DOHH2 (cell line): Measurements from ENCODE around the gene KRT80.

Experiments used
- EZH2phosphoT487 ChIP-seq: fragments of 200-600 bp; sonication (generic); IDR thresholded peaks from 2 replicates; pipeline ENCODE4 v1.6.1; 2017; ENCODE audit warnings: borderline replicate concordance, mild to moderate bottlenecking, antibody characterized with exemption, low read length, moderate library complexity, mixed read lengths
- TF ChIP-seq, protein P1 (sequence below): fragments of 200-600 bp; sonication (generic); IDR thresholded peaks from one replicate; pipeline ENCODE4 v1.5.1; 2014; ENCODE audit warnings: antibody characterized with exemption, mild to moderate bottlenecking, low read depth, low read length; ENCODE audit not compliant: poor library complexity, severe bottlenecking

DNA sequence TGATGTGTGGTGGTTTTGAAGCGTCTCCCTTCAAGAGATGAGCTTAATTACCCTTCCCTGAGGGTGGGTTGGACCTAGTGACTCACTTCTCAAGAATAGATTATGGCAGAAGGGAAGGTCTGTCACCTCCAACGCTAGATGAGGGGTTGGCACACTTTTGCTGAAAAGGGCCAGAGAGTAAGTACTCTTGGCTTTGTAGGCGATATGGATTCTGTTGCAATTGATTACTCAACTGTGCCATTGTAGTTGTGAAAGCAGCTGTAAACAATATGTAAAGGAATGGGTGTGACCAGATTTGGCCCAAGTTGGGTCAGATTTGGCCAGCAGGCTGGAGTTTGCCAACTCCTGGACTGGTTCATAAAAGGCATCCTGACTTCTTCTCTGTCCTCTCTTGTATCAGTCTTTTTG is 59.1 kb downstream of the KRT80 start:
- TF ChIP-seq, protein P1, sequence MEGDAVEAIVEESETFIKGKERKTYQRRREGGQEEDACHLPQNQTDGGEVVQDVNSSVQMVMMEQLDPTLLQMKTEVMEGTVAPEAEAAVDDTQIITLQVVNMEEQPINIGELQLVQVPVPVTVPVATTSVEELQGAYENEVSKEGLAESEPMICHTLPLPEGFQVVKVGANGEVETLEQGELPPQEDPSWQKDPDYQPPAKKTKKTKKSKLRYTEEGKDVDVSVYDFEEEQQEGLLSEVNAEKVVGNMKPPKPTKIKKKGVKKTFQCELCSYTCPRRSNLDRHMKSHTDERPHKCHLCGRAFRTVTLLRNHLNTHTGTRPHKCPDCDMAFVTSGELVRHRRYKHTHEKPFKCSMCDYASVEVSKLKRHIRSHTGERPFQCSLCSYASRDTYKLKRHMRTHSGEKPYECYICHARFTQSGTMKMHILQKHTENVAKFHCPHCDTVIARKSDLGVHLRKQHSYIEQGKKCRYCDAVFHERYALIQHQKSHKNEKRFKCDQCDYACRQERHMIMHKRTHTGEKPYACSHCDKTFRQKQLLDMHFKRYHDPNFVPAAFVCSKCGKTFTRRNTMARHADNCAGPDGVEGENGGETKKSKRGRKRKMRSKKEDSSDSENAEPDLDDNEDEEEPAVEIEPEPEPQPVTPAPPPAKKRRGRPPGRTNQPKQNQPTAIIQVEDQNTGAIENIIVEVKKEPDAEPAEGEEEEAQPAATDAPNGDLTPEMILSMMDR = no peak
- no peak for TF ChIP-seq EZH2phosphoT487
